Measurements from ENCODE around the gene LOXL4.

GRCh38 chr10:98258683-98259454, 9.1 kb downstream of the LOXL4 start:
- TF ChIP-seq CTCF (IDR thresholded peaks at IDR 0.05) (no peak), POLR2A (IDR thresholded peaks at IDR 0.05) (no peak)

Measured in suprapubic skin (tissue), 3 donors.